MM.1S (cell line): ENCODE measurements around the gene COQ3.

Experiments
- DNase-seq: peaks from one replicate; pipeline ENCODE4 v3.0.0-alpha.2; 2015
- H2AFZ ChIP-seq: fragments of 300-600 bp; sonication (generic); 2 replicates; pipeline ENCODE4 v1.6.0; 2016; ENCODE audit warnings: antibody characterized with exemption, low read length
- H3F3A ChIP-seq: fragments of 300-600 bp; sonication (generic); 2 replicates; pipeline ENCODE4 v1.6.1; 2016; ENCODE audit warnings: mild to moderate bottlenecking, antibody characterized with exemption, low read length, moderate library complexity, mixed read lengths; ENCODE audit not compliant: insufficient read depth
- H3K27ac ChIP-seq: fragments of 300-600 bp; sonication (generic); 2 replicates; pipeline ENCODE4 v1.5.1; 2016; ENCODE audit warnings: mild to moderate bottlenecking, low read length
- H3K27me3 ChIP-seq: fragments of 300-600 bp; sonication (generic); replicated peaks from 2 replicates; pipeline ENCODE4 v1.6.0; 2016; ENCODE audit warnings: low read length; ENCODE audit not compliant: insufficient read depth
- H3K36me3 ChIP-seq: fragments of 300-600 bp; sonication (generic); replicated peaks from 2 replicates; pipeline ENCODE4 v1.6.1; 2016; ENCODE audit warnings: mild to moderate bottlenecking, low read length, mixed read lengths; ENCODE audit not compliant: insufficient read depth
- H3K4me1 ChIP-seq: fragments of 300-600 bp; sonication (generic); 2 replicates; pipeline ENCODE4 v1.6.1; 2016; ENCODE audit warnings: low read length, mixed read lengths
- H3K4me2 ChIP-seq: fragments of 300-600 bp; sonication (generic); 2 replicates; pipeline ENCODE4 v1.6.0; 2016; ENCODE audit warnings: low read depth, low read length
- H3K4me3 ChIP-seq: fragments of 300-600 bp; sonication (generic); 2 replicates; pipeline ENCODE4 v1.5.1; 2016; ENCODE audit warnings: low read length, mixed read lengths
- H3K79me2 ChIP-seq: fragments of 300-600 bp; sonication (generic); 2 replicates; pipeline ENCODE4 v1.6.1; 2016; ENCODE audit warnings: mixed run types, low read length, mixed read lengths
- H3K9ac ChIP-seq: fragments of 300-600 bp; sonication (generic); 2 replicates; pipeline ENCODE4 v1.6.1; 2016; ENCODE audit warnings: low read length, mixed read lengths
- H3K9me2 ChIP-seq: fragments of 300-600 bp; sonication (generic); replicated peaks from 2 replicates; pipeline ENCODE4 v1.6.1; 2016; ENCODE audit warnings: mild to moderate bottlenecking, low read length, mixed read lengths; ENCODE audit not compliant: insufficient read depth
- H3K9me3 ChIP-seq: fragments of 300-600 bp; sonication (generic); replicated peaks from 2 replicates; pipeline ENCODE4 v1.6.1; 2016; ENCODE audit warnings: mild to moderate bottlenecking, low read length, mixed read lengths; ENCODE audit not compliant: insufficient read depth
- H4K20me1 ChIP-seq: fragments of 300-600 bp; sonication (generic); 2 replicates; pipeline ENCODE4 v1.6.1; 2016; ENCODE audit warnings: mild to moderate bottlenecking, low read length, moderate library complexity, mixed read lengths; ENCODE audit not compliant: insufficient read depth
- CTCF ChIP-seq: fragments of 300-600 bp; sonication (generic); IDR thresholded peaks from 2 replicates; pipeline ENCODE4 v1.5.1; 2016; ENCODE audit warnings: antibody characterized with exemption, low read length, mixed read lengths
- EZH2 ChIP-seq: fragments of 300-600 bp; sonication (generic); optimal IDR thresholded peaks from 2 replicates; pipeline ENCODE3; 2017; ENCODE audit warnings: low read depth, mild to moderate bottlenecking, antibody characterized with exemption, low read length, mixed read lengths
- EZH2phosphoT487 ChIP-seq: fragments of 300-600 bp; sonication (generic); IDR thresholded peaks from 2 replicates; pipeline ENCODE4 v1.6.1; 2018; ENCODE audit warnings: antibody characterized with exemption, low read length

COQ3 gene

GRCh38 chr6:99378636-99379035 is 15.4 kb downstream of the COQ3 start:
- H3K79me2 ChIP-seq, result no peaks in the 10 kb centered on the region
- no peak overlapping the region for H2AFZ ChIP-seq
- no peak overlapping the region for H3K9ac ChIP-seq
- no peaks in the 10 kb centered on the region for H3K9me3 ChIP-seq
- no peak overlapping the region for H3K27ac ChIP-seq
- H4K20me1 ChIP-seq, result no peaks in the 10 kb centered on the region
- no peaks in the 10 kb centered on the region for H3F3A ChIP-seq
- no peaks in the 10 kb centered on the region for H3K36me3 ChIP-seq
- H3K9me2 ChIP-seq, result no peaks in the 10 kb centered on the region
- H3K4me2 ChIP-seq, result no peak overlapping the region
- DNase-seq, result no peak
- H3K4me3 ChIP-seq, result no peak overlapping the region
- TF ChIP-seq EZH2phosphoT487 (no peak), CTCF (no peak), EZH2 (no peak)
- H3K4me1 ChIP-seq, result no peaks in the 10 kb centered on the region
- H3K27me3 ChIP-seq, result no peaks in the 10 kb centered on the region

GRCh38 chr6:99369533-99369932 is 24.5 kb downstream of the COQ3 start:
- no peak overlapping the region for H2AFZ ChIP-seq
- no peak overlapping the region for H3K9ac ChIP-seq
- no peaks in the 10 kb centered on the region for H3K4me1 ChIP-seq
- TF ChIP-seq CTCF, result no peak
- no peak for TF ChIP-seq EZH2phosphoT487
- no peak for TF ChIP-seq EZH2
- no peaks in the 10 kb centered on the region for H3F3A ChIP-seq
- no peaks in the 10 kb centered on the region for H3K9me2 ChIP-seq
- H3K27ac ChIP-seq, result no peak overlapping the region
- H3K4me3 ChIP-seq, result no peak overlapping the region
- H3K27me3 ChIP-seq, result no peaks in the 10 kb centered on the region
- no peaks in the 10 kb centered on the region for H3K36me3 ChIP-seq
- H3K9me3 ChIP-seq, result no peaks in the 10 kb centered on the region
- no peaks in the 10 kb centered on the region for H3K79me2 ChIP-seq
- H4K20me1 ChIP-seq, result no peaks in the 10 kb centered on the region
- DNase-seq, result no peak
- H3K4me2 ChIP-seq, result no peak overlapping the region

GRCh38 chr6:99366852-99367251 is 27.1 kb downstream of the COQ3 start:
- Histone ChIP-seq H3F3A (no peaks in the 10 kb centered on the region), H3K27me3 (no peaks in the 10 kb centered on the region), H3K9me3 (no peaks in the 10 kb centered on the region), H3K9me2 (no peaks in the 10 kb centered on the region), H3K27ac (no peak overlapping the region), H3K4me2 (no peak overlapping the region), H4K20me1 (no peaks in the 10 kb centered on the region), H2AFZ (no peak overlapping the region), H3K36me3 (no peaks in the 10 kb centered on the region), H3K4me3 (no peak overlapping the region), H3K4me1 (no peaks in the 10 kb centered on the region), H3K79me2 (no peaks in the 10 kb centered on the region), H3K9ac (no peak overlapping the region)
- DNase-seq, result no peak
- TF ChIP-seq EZH2, result no peak
- no peak for TF ChIP-seq CTCF
- TF ChIP-seq EZH2phosphoT487, result no peak
